DOHH2 (cell line): Measurements from ENCODE around the gene KCNMA1.

ENCODE experiments used
- H3F3A ChIP-seq: fragments of 200-600 bp; sonication (generic), shearing (Covaris generic); 2 replicates; pipeline ENCODE4 v1.6.0; 2016; ENCODE audit warnings: antibody characterized with exemption, mild to moderate bottlenecking; ENCODE audit not compliant: control insufficient read depth, insufficient read depth
- H3K27ac ChIP-seq: fragments of 200-600 bp; sonication (generic); 2 replicates; pipeline ENCODE4 v1.5.1; 2014; ENCODE audit warnings: low read depth, mild to moderate bottlenecking, low read length, moderate library complexity
- H3K27me3 ChIP-seq: fragments of 200-600 bp; sonication (generic); 2 replicates; pipeline ENCODE4 v1.6.1; 2014; ENCODE audit warnings: mild to moderate bottlenecking, low read length, mixed read lengths; ENCODE audit not compliant: control insufficient read depth
- H3K36me3 ChIP-seq: fragments of 200-600 bp; sonication (generic); 2 replicates; pipeline ENCODE4 v1.6.1; 2014; ENCODE audit warnings: mild to moderate bottlenecking, low read length, moderate library complexity, mixed read lengths; ENCODE audit not compliant: control insufficient read depth
- H3K4me1 ChIP-seq: fragments of 200-600 bp; sonication (generic); 2 replicates; pipeline ENCODE4 v1.6.1; 2014; ENCODE audit warnings: mild to moderate bottlenecking, low read length, mixed read lengths; ENCODE audit not compliant: control insufficient read depth
- H3K4me2 ChIP-seq: fragments of 200-600 bp; sonication (generic); 2 replicates; pipeline ENCODE4 v1.6.0; 2014; ENCODE audit warnings: mild to moderate bottlenecking, low read length, moderate library complexity
- H3K4me3 ChIP-seq: fragments of 200-600 bp; sonication (generic); 2 replicates; pipeline ENCODE4 v1.5.1; 2014; ENCODE audit warnings: mild to moderate bottlenecking, low read length, mixed read lengths
- H3K79me2 ChIP-seq: fragments of 200-600 bp; sonication (generic); 2 replicates; pipeline ENCODE4 v1.6.1; 2014; ENCODE audit warnings: mild to moderate bottlenecking, low read length, mixed read lengths; ENCODE audit not compliant: control insufficient read depth
- H3K9me2 ChIP-seq: fragments of 200-600 bp; sonication (generic); replicated peaks from 2 replicates; pipeline ENCODE4 v1.6.1; 2014; ENCODE audit warnings: mild to moderate bottlenecking, low read length, mixed read lengths; ENCODE audit not compliant: control insufficient read depth
- H3K9me3 ChIP-seq: fragments of 200-600 bp; sonication (generic); 2 replicates; pipeline ENCODE4 v1.6.1; 2014; ENCODE audit warnings: antibody characterized with exemption, low read length, mixed read lengths; ENCODE audit not compliant: control insufficient read depth, insufficient read depth
- H4K20me1 ChIP-seq: fragments of 200-600 bp; sonication (generic); 2 replicates; pipeline ENCODE4 v1.6.0; 2014; ENCODE audit warnings: low read depth, mild to moderate bottlenecking, antibody characterized with exemption, low read length, moderate library complexity; ENCODE audit not compliant: control insufficient read depth, insufficient read depth
- CTCF ChIP-seq: fragments of 200-600 bp; sonication (generic); IDR thresholded peaks from one replicate; pipeline ENCODE4 v1.5.1; 2014; ENCODE audit warnings: antibody characterized with exemption, mild to moderate bottlenecking, low read depth, low read length; ENCODE audit not compliant: poor library complexity, severe bottlenecking
- EZH2phosphoT487 ChIP-seq: fragments of 200-600 bp; sonication (generic); IDR thresholded peaks from 2 replicates; pipeline ENCODE4 v1.6.1; 2017; ENCODE audit warnings: borderline replicate concordance, mild to moderate bottlenecking, antibody characterized with exemption, low read length, moderate library complexity, mixed read lengths

The KCNMA1 gene

GRCh38 chr10:77244286-77244685 is 393.3 kb downstream of the KCNMA1 start:
- no peaks in the 10 kb centered on the region for H3K9me3 ChIP-seq
- H3K79me2 ChIP-seq: no peaks in the 10 kb centered on the region
- H3K4me2 ChIP-seq: no peak overlapping the region
- H4K20me1 ChIP-seq: no peaks in the 10 kb centered on the region
- H3K27me3 ChIP-seq: no peaks in the 10 kb centered on the region
- H3F3A ChIP-seq: no peaks in the 10 kb centered on the region
- H3K36me3 ChIP-seq: no peaks in the 10 kb centered on the region
- no peaks in the 10 kb centered on the region for H3K9me2 ChIP-seq
- no peak overlapping the region for H3K27ac ChIP-seq
- H3K4me1 ChIP-seq: no peaks in the 10 kb centered on the region
- TF ChIP-seq CTCF (no peak), EZH2phosphoT487 (no peak)
- no peak overlapping the region for H3K4me3 ChIP-seq

GRCh38 chr10:77241350-77241725 is 396.3 kb downstream of the KCNMA1 start:
- no peaks in the 10 kb centered on the region for H4K20me1 ChIP-seq
- no peaks in the 10 kb centered on the region for H3K36me3 ChIP-seq
- no peak overlapping the region for H3K4me3 ChIP-seq
- no peaks in the 10 kb centered on the region for H3K9me3 ChIP-seq
- no peak overlapping the region for H3K27ac ChIP-seq
- no peaks in the 10 kb centered on the region for H3K9me2 ChIP-seq
- no peaks in the 10 kb centered on the region for H3F3A ChIP-seq
- no peaks in the 10 kb centered on the region for H3K79me2 ChIP-seq
- H3K4me1 ChIP-seq: no peaks in the 10 kb centered on the region
- TF ChIP-seq CTCF: no peak
- no peak for TF ChIP-seq EZH2phosphoT487
- no peaks in the 10 kb centered on the region for H3K27me3 ChIP-seq
- no peak overlapping the region for H3K4me2 ChIP-seq

GRCh38 chr10:77240706-77241349 is 396.8 kb downstream of the KCNMA1 start:
- Histone ChIP-seq H4K20me1 (no peaks in the 10 kb centered on the region), H3K4me2 (no peak overlapping the region), H3K36me3 (no peaks in the 10 kb centered on the region), H3K27ac (no peak overlapping the region), H3K4me1 (no peaks in the 10 kb centered on the region), H3K9me2 (no peaks in the 10 kb centered on the region), H3K4me3 (no peak overlapping the region), H3K27me3 (no peaks in the 10 kb centered on the region), H3K79me2 (no peaks in the 10 kb centered on the region), H3K9me3 (no peaks in the 10 kb centered on the region), H3F3A (no peaks in the 10 kb centered on the region)
- TF ChIP-seq EZH2phosphoT487 (no peak), CTCF (no peak)
